Activated CD4-positive, alpha-beta memory T cell treated with anti-CD3 and anti-CD28 coated beads, Interleukin-2, amount 10 ng/mL, durations not matched to agents 7 days and 5 days (primary cell): ENCODE measurements around the gene COL6A2. TPM values are rescaled to one million over a fixed set of nuclear protein-coding genes. Genes with fewer than 3 reads are reported as not detected.
A peak's percentile ranks its signal among the peaks of the same experiment; 100 is the strongest.

ENCODE experiments used
- CTCF ChIA-PET: fragments of 350-600 bp; sonication (Branson Sonifier 250); formaldehyde crosslinking; loops from one replicate; lab custom pipeline; 2021; ENCODE audit warnings: antibody characterized with exemption, inconsistent platforms; lab: Charles Lee
- POLR2A ChIA-PET: fragments of 350-600 bp; sonication (Branson Sonifier 250); formaldehyde crosslinking; loops from one replicate; lab custom pipeline; 2021; ENCODE audit warnings: antibody characterized with exemption; lab: Charles Lee
- DNase-seq: peaks from one replicate; pipeline ENCODE4 v3.0.0-alpha.2; 2020
- H3K27ac Mint-ChIP-seq: one replicate; pipeline ENCODE4 v1.8.0; 2021; ENCODE audit warnings: mild to moderate bottlenecking, mixed read lengths
- H3K27me3 Mint-ChIP-seq: one replicate; pipeline ENCODE4 v1.8.0; 2021; ENCODE audit warnings: mixed read lengths
- H3K36me3 Mint-ChIP-seq: one replicate; pipeline ENCODE4 v1.8.0; 2021; ENCODE audit warnings: low read depth, mixed read lengths
- H3K4me1 Mint-ChIP-seq: one replicate; pipeline ENCODE4 v1.8.0; 2021; ENCODE audit warnings: mixed read lengths
- H3K4me3 Mint-ChIP-seq: one replicate; pipeline ENCODE4 v1.8.0; 2021; ENCODE audit warnings: mild to moderate bottlenecking, mixed read lengths
- H3K9me3 Mint-ChIP-seq: one replicate; pipeline ENCODE4 v1.8.0; 2021; ENCODE audit warnings: mixed read lengths
- total RNA-seq, 2 experiments: library from RNA; stranded (reverse); gene quantifications; one replicate each; pipeline ENCODE4 v1.2.3, GENCODE V29; 2021

COL6A2 gene
- total RNA-seq, 2 experiments from 2014 or later, result 1.1 to 1.6 TPM

- ChIA-PET POLR2A (no interaction called here), CTCF (no interaction called here)
- H3K4me3 Mint-ChIP-seq, result no peak overlapping the region
- no peak for DNase-seq
- H3K27ac Mint-ChIP-seq, result no peak overlapping the region
- peaks cover 28% of the 10 kb centered on the region for H3K9me3 Mint-ChIP-seq
- no peaks in the 10 kb centered on the region for H3K36me3 Mint-ChIP-seq
- H3K4me1 Mint-ChIP-seq, result no peaks in the 10 kb centered on the region
- peaks cover 5% of the 10 kb centered on the region for H3K27me3 Mint-ChIP-seq
These were observed 10.3 kb upstream of the COL6A2 start for GRCh38 chr21:46087641-46088040.

GRCh38 chr21:46088189-46088588, 9.7 kb upstream of the COL6A2 start:
- Mint-ChIP-seq H3K27ac (no peak overlapping the region), H3K9me3 (peaks cover 29% of the 10 kb centered on the region), H3K36me3 (no peaks in the 10 kb centered on the region), H3K27me3 (peaks cover 5% of the 10 kb centered on the region), H3K4me1 (no peaks in the 10 kb centered on the region), H3K4me3 (no peak overlapping the region)
- CTCF ChIA-PET, result no interaction called here
- no peak for DNase-seq
- POLR2A ChIA-PET, result no interaction called here

- H3K36me3 Mint-ChIP-seq, result no peaks in the 10 kb centered on the region
- ChIA-PET CTCF (no interaction called here), POLR2A (no interaction called here)
- H3K9me3 Mint-ChIP-seq, result peaks cover 29% of the 10 kb centered on the region
- DNase-seq, result no peak
- no peak overlapping the region for H3K27ac Mint-ChIP-seq
- peaks cover 5% of the 10 kb centered on the region for H3K27me3 Mint-ChIP-seq
- no peak overlapping the region for H3K4me3 Mint-ChIP-seq
- no peaks in the 10 kb centered on the region for H3K4me1 Mint-ChIP-seq
These were observed 8.6 kb upstream of the COL6A2 start for GRCh38 chr21:46089285-46089684.

- POLR2A ChIA-PET, result no interaction called here
- H3K36me3 Mint-ChIP-seq, result no peaks in the 10 kb centered on the region
- no peak overlapping the region for H3K27ac Mint-ChIP-seq
- CTCF ChIA-PET, result no interaction called here
- H3K27me3 Mint-ChIP-seq, result peaks cover 5% of the 10 kb centered on the region
- H3K4me3 Mint-ChIP-seq, result no peak overlapping the region
- H3K9me3 Mint-ChIP-seq, result peaks cover 27% of the 10 kb centered on the region
- no peaks in the 10 kb centered on the region for H3K4me1 Mint-ChIP-seq
- no peak for DNase-seq
These were observed 6.8 kb upstream of the COL6A2 start for GRCh38 chr21:46091118-46091517.

- POLR2A ChIA-PET, result no interaction called here
- no peak for DNase-seq
- no peaks in the 10 kb centered on the region for H3K36me3 Mint-ChIP-seq
- CTCF ChIA-PET, result no interaction called here
- no peak overlapping the region for H3K27ac Mint-ChIP-seq
- peaks cover 6% of the 10 kb centered on the region for H3K27me3 Mint-ChIP-seq
- H3K4me1 Mint-ChIP-seq, result no peaks in the 10 kb centered on the region
- H3K9me3 Mint-ChIP-seq, result peaks cover 27% of the 10 kb centered on the region
- no peak overlapping the region for H3K4me3 Mint-ChIP-seq
These were observed 6.3 kb upstream of the COL6A2 start for GRCh38 chr21:46091631-46092025.

GRCh38 chr21:46092026-46092764, 5.7 kb upstream of the COL6A2 start:
- H3K4me1 Mint-ChIP-seq, result peaks cover 3% of the 10 kb centered on the region
- no peaks in the 10 kb centered on the region for H3K36me3 Mint-ChIP-seq
- CTCF ChIA-PET, result no interaction called here
- POLR2A ChIA-PET, result no interaction called here
- peaks cover 9% of the 10 kb centered on the region for H3K27me3 Mint-ChIP-seq
- H3K9me3 Mint-ChIP-seq, result peaks cover 24% of the 10 kb centered on the region
- DNase-seq, result peak; percentile 4
- no peak overlapping the region for H3K4me3 Mint-ChIP-seq
- no peak overlapping the region for H3K27ac Mint-ChIP-seq

GRCh38 chr21:46092811-46093667, 4.9 kb upstream of the COL6A2 start:
- ChIA-PET POLR2A (no interaction called here), CTCF (no interaction called here)
- Mint-ChIP-seq H3K4me1 (peaks cover 3% of the 10 kb centered on the region), H3K27me3 (peaks cover 9% of the 10 kb centered on the region), H3K27ac (no peak overlapping the region), H3K36me3 (no peaks in the 10 kb centered on the region), H3K4me3 (no peak overlapping the region), H3K9me3 (peaks cover 23% of the 10 kb centered on the region)
- DNase-seq, result peak; percentile 4

GRCh38 chr21:46093668-46094400, 4.1 kb upstream of the COL6A2 start:
- POLR2A ChIA-PET, result no interaction called here
- Mint-ChIP-seq H3K9me3 (peaks cover 20% of the 10 kb centered on the region), H3K4me1 (peaks cover 3% of the 10 kb centered on the region), H3K27me3 (peaks cover 6% of the 10 kb centered on the region), H3K27ac (no peak overlapping the region), H3K36me3 (no peaks in the 10 kb centered on the region), H3K4me3 (no peak overlapping the region)
- DNase-seq, result no peak
- CTCF ChIA-PET, result no interaction called here

- Mint-ChIP-seq H3K36me3 (no peaks in the 10 kb centered on the region), H3K4me1 (peaks cover 3% of the 10 kb centered on the region), H3K9me3 (peaks cover 17% of the 10 kb centered on the region), H3K4me3 (no peak overlapping the region), H3K27ac (no peak overlapping the region), H3K27me3 (peaks cover 10% of the 10 kb centered on the region)
- POLR2A ChIA-PET, result no interaction called here
- DNase-seq, result peak; percentile 11
- CTCF ChIA-PET, result no interaction called here
These were observed 3.4 kb upstream of the COL6A2 start for GRCh38 chr21:46094401-46095082.

- POLR2A ChIA-PET, result no interaction called here
- Mint-ChIP-seq H3K4me3 (no peak overlapping the region), H3K27ac (no peak overlapping the region), H3K9me3 (peaks cover 11% of the 10 kb centered on the region), H3K36me3 (no peaks in the 10 kb centered on the region), H3K4me1 (peaks cover 3% of the 10 kb centered on the region), H3K27me3 (peaks cover 15% of the 10 kb centered on the region)
- CTCF ChIA-PET, result no interaction called here
- no peak for DNase-seq
These were observed 2.7 kb upstream of the COL6A2 start for GRCh38 chr21:46095083-46095719.

GRCh38 chr21:46095814-46096595, 1.9 kb upstream of the COL6A2 start:
- H3K4me1 Mint-ChIP-seq, result peaks cover 3% of the 10 kb centered on the region
- ChIA-PET CTCF (no interaction called here), POLR2A (no interaction called here)
- H3K4me3 Mint-ChIP-seq, result no peak overlapping the region
- no peak overlapping the region for H3K27ac Mint-ChIP-seq
- peaks cover 23% of the 10 kb centered on the region for H3K27me3 Mint-ChIP-seq
- no peaks in the 10 kb centered on the region for H3K36me3 Mint-ChIP-seq
- peaks cover 8% of the 10 kb centered on the region for H3K9me3 Mint-ChIP-seq
- peak; percentile 10 for DNase-seq
